PC-3 (cell line): ENCODE data around the gene NEK4. TPM values are rescaled to one million over a fixed set of nuclear protein-coding genes. Genes with fewer than 3 reads are reported as not detected.
"Not testable (repeated sequence)": the region's sequence is repeated elsewhere in the genome, so short reads cannot be mapped to it uniquely, and the experiment has no call there.

ENCODE experiments used
- ATAC-seq: fragments of 200-7000 bp; cut with Tn5 transposase; 2 replicates; pipeline ENCODE4 v1.9.1; 2020; ENCODE audit warnings: mild to moderate bottlenecking, moderate library complexity
- BruUV-seq: library from RNA; stranded (reverse); fragments of 400-500 nt; replicated peaks from 2 replicates; lab custom pipeline; 2021; lab: Mats Ljungman, UMichigan
- CTCF ChIA-PET: fragments of 300-600 bp; sonication (Branson Sonifier 250); formaldehyde crosslinking; loops from one replicate; lab custom pipeline; 2022; ENCODE audit warnings: antibody characterized with exemption; lab: Charles Lee
- POLR2A ChIA-PET: fragments of 300-600 bp; sonication (Branson Sonifier 250); formaldehyde crosslinking; loops from one replicate; lab custom pipeline; 2022; ENCODE audit warnings: antibody characterized with exemption; ENCODE audit not compliant: unreplicated experiment; lab: Charles Lee
- DNase-seq: peaks from one replicate; pipeline ENCODE4 v3.0.0-alpha.2; 2015
- H2AFZ ChIP-seq: fragments of 300-600 bp; sonication (generic); 2 replicates; pipeline ENCODE4 v1.6.0; 2016; ENCODE audit warnings: antibody characterized with exemption, low read length
- H3F3A ChIP-seq: fragments of 300-600 bp; sonication (generic); one replicate; pipeline ENCODE4 v1.6.0; 2017; ENCODE audit warnings: antibody characterized with exemption, low read length, control low read depth, mild to moderate bottlenecking; ENCODE audit not compliant: unreplicated experiment
- H3K27ac ChIP-seq: fragments of 300-600 bp; sonication (generic); 2 replicates; pipeline ENCODE4 v1.5.1; 2016; ENCODE audit warnings: mild to moderate bottlenecking, low read length
- H3K27me3 ChIP-seq: fragments of 300-600 bp; sonication (generic); 2 replicates; pipeline ENCODE4 v1.6.1; 2016; ENCODE audit warnings: low read length, mixed read lengths
- H3K36me3 ChIP-seq: fragments of 300-600 bp; sonication (generic); 2 replicates; pipeline ENCODE4 v1.6.1; 2016; ENCODE audit warnings: low read depth, mixed run types, low read length, mixed read lengths
- H3K4me1 ChIP-seq: fragments of 300-600 bp; sonication (generic); 2 replicates; pipeline ENCODE4 v1.5.1; 2016; ENCODE audit warnings: low read length; ENCODE audit not compliant: insufficient read depth
- H3K4me2 ChIP-seq: fragments of 300-600 bp; sonication (generic); 2 replicates; pipeline ENCODE4 v1.6.0; 2016; ENCODE audit warnings: low read length
- H3K4me3 ChIP-seq: fragments of 300-600 bp; sonication (generic); 2 replicates; pipeline ENCODE4 v1.5.1; 2016; ENCODE audit warnings: mild to moderate bottlenecking, low read length, mixed read lengths
- H3K79me2 ChIP-seq: fragments of 300-600 bp; sonication (generic); 2 replicates; pipeline ENCODE4 v1.6.1; 2017; ENCODE audit warnings: low read length, mixed read lengths
- H3K9ac ChIP-seq: fragments of 300-600 bp; sonication (generic); 2 replicates; pipeline ENCODE4 v1.6.0; 2016; ENCODE audit warnings: mild to moderate bottlenecking, low read length
- H3K9me2 ChIP-seq: fragments of 300-600 bp; sonication (generic); replicated peaks from 2 replicates; pipeline ENCODE4 v1.6.1; 2016; ENCODE audit warnings: mixed run types, low read length, mixed read lengths
- H3K9me3 ChIP-seq: fragments of 300-600 bp; sonication (generic); 2 replicates; pipeline ENCODE4 v1.6.1; 2016; ENCODE audit warnings: low read length, mixed read lengths
- H4K20me1 ChIP-seq: fragments of 300-600 bp; sonication (generic); 2 replicates; pipeline ENCODE4 v1.6.1; 2016; ENCODE audit warnings: low read length, mixed read lengths
- CTCF ChIP-seq: fragments of 300-600 bp; sonication (generic); conservative IDR thresholded peaks from 2 replicates; pipeline ENCODE4 v1.5.1; 2017; ENCODE audit warnings: antibody characterized with exemption, low read depth, mild to moderate bottlenecking, low read length
- EZH2 ChIP-seq: fragments of 300-600 bp; sonication (generic); IDR thresholded peaks from one replicate; pipeline ENCODE4 v1.6.1; 2017; ENCODE audit warnings: antibody characterized with exemption, mild to moderate bottlenecking, low read length; ENCODE audit not compliant: unreplicated experiment
- EZH2phosphoT487 ChIP-seq: fragments of 300-600 bp; sonication (generic); IDR thresholded peaks from 2 replicates; pipeline ENCODE4 v1.6.1; 2018; ENCODE audit warnings: mild to moderate bottlenecking, antibody characterized with exemption, low read length, borderline replicate concordance
- intact Hi-C: fragments of 100-400 bp; cut with micrococcal nuclease; formaldehyde crosslinking; loops from 2 replicates; pipeline ENCODE4 v1.9.0; 2023
- total RNA-seq: library from RNA; depleted of rRNA; stranded (reverse); fragments of >200 nt; gene quantifications from 2 replicates; pipeline ENCODE4 v1.2.3, GENCODE V29; 2014

Gene NEK4
- total RNA-seq, 1 experiment from 2014 or later: 33.6 TPM

GRCh38 chr3:52678265-52679198 lies 92.2 kb downstream of the NEK4 start:
- DNase-seq (no peak), ATAC-seq (peak; percentile 38; the same call in 1 of the 2 replicates)
- Histone ChIP-seq H3K27ac (no peak overlapping the region), H4K20me1 (no peaks in the 10 kb centered on the region), H3K4me3 (no peak overlapping the region), H3K4me2 (no peak overlapping the region), H3K9me3 (no peaks in the 10 kb centered on the region), H3K4me1 (peaks cover 15% of the 10 kb centered on the region), H2AFZ (no peak overlapping the region), H3K9ac (no peak overlapping the region), H3K36me3 (peaks cover 44% of the 10 kb centered on the region), H3K9me2 (no peaks in the 10 kb centered on the region), H3K79me2 (peaks cover 55% of the 10 kb centered on the region), H3F3A (no peaks in the 10 kb centered on the region), H3K27me3 (no peaks in the 10 kb centered on the region)
- no peak for TF ChIP-seq EZH2phosphoT487
- TF ChIP-seq CTCF: no peak
- TF ChIP-seq EZH2: no peak
- CTCF ChIA-PET: no interaction called here
- no TSS peak for BruUV-seq
- intact Hi-C loops: no loop called here
- POLR2A ChIA-PET: no interaction called here

GRCh38 chr3:52676201-52676600 lies 94.5 kb downstream of the NEK4 start:
- Histone ChIP-seq H3K79me2 (peaks cover 34% of the 10 kb centered on the region), H3K4me1 (peaks cover 12% of the 10 kb centered on the region), H3K36me3 (peaks cover 42% of the 10 kb centered on the region)
- intact Hi-C loops, POLR2A ChIA-PET, CTCF ChIA-PET, DNase-seq, H3F3A ChIP-seq, H2AFZ ChIP-seq, H3K27ac ChIP-seq, H3K4me3 ChIP-seq, H3K9ac ChIP-seq, H3K9me2 ChIP-seq, H3K27me3 ChIP-seq, ATAC-seq, H3K4me2 ChIP-seq, H4K20me1 ChIP-seq, H3K9me3 ChIP-seq, BruUV-seq: not testable (repeated sequence)

GRCh38 chr3:52671676-52672075 lies 99.1 kb downstream of the NEK4 start:
- H3K79me2 ChIP-seq: peaks cover 27% of the 10 kb centered on the region
- TF ChIP-seq EZH2phosphoT487: no peak
- TF ChIP-seq EZH2: no peak
- TF ChIP-seq CTCF: no peak
- H3F3A ChIP-seq: peaks cover 16% of the 10 kb centered on the region
- H3K36me3 ChIP-seq: peaks cover 24% of the 10 kb centered on the region
- CTCF ChIA-PET: no interaction called here
- no peaks in the 10 kb centered on the region for H4K20me1 ChIP-seq
- H3K4me3 ChIP-seq: peak overlapping the region; percentile 41
- DNase-seq: no peak
- intact Hi-C loops: loop anchor here (1.0 kb wide), 1 partner anchor 14 kb away; the partner anchor contains the start of gene PBRM1
- H2AFZ ChIP-seq: no peak overlapping the region
- POLR2A ChIA-PET: no interaction called here
- no peaks in the 10 kb centered on the region for H3K27me3 ChIP-seq
- ATAC-seq: no peak
- H3K9ac ChIP-seq: peak overlapping the region; percentile 48
- H3K9me2 ChIP-seq: no peaks in the 10 kb centered on the region
- peak overlapping the region; percentile 97 for H3K27ac ChIP-seq
- BruUV-seq: no TSS peak
- peak overlapping the region; percentile 67 for H3K4me2 ChIP-seq
- no peaks in the 10 kb centered on the region for H3K9me3 ChIP-seq
- H3K4me1 ChIP-seq: peaks cover 26% of the 10 kb centered on the region
